Mammary epithelial cell (primary cell): Measurements from ENCODE around the gene MTFR2.

ENCODE experiments used
- CTCF ChIP-seq, 2 donors: IDR thresholded peaks in 1 of 2; conservative IDR thresholded peaks in 1 of 2; 2 replicates each; pipeline ENCODE4 v1.5.1; 2011 to 2012; ENCODE audit warnings: inconsistent platforms in 2 of 2, low read length in 2 of 2, mild to moderate bottlenecking in 2 of 2, control low read depth in 1 of 2, low read depth in 1 of 2; ENCODE audit not compliant: insufficient read depth in 1 of 2; ENCODE audit errors: extremely low read depth in 1 of 2
- EZH2 ChIP-seq: IDR thresholded peaks from 2 replicates; pipeline ENCODE4 v1.6.1; 2012; ENCODE audit warnings: low read length, inconsistent platforms, borderline replicate concordance

GRCh38 chr6:136274062-136274461 lies 24.0 kb upstream of the MTFR2 start:
- TF ChIP-seq CTCF (conservative IDR thresholded peaks at IDR 0.05 in 1 of 2, IDR thresholded peaks at IDR 0.05 in 1 of 2; ENCODE audit: extremely low read depth in 1 of 2, insufficient read depth in 1 of 2, low read depth in 1 of 2, low read length in 2 of 2) (no peak), EZH2 (no peak)
